OCI-LY7 (cell line): ENCODE measurements around the gene SLC8A1. TPM values are rescaled to one million over a fixed set of nuclear protein-coding genes. Genes with fewer than 3 reads are reported as not detected.

Experiments used
- BruUV-seq: library from RNA; stranded (reverse); fragments of 400-500 nt; replicated peaks from 2 replicates; lab custom pipeline; 2021; lab: Mats Ljungman, UMichigan
- CTCF ChIA-PET: fragments of 300-600 bp; sonication (Branson Sonifier 250); formaldehyde crosslinking; loops from one replicate; lab custom pipeline; 2022; ENCODE audit warnings: antibody characterized with exemption; ENCODE audit not compliant: unreplicated experiment; lab: Charles Lee
- POLR2A ChIA-PET: fragments of 300-600 bp; sonication (Branson Sonifier 250); formaldehyde crosslinking; loops from one replicate; lab custom pipeline; 2022; ENCODE audit warnings: antibody characterized with exemption; lab: Charles Lee
- DNase-seq: peaks from one replicate; pipeline ENCODE4 v3.0.0-alpha.2; 2015; ENCODE audit warnings: low spot score
- H2AFZ ChIP-seq: fragments of 200-600 bp; sonication (generic), shearing (Covaris generic); 2 replicates; pipeline ENCODE4 v1.6.1; 2014; ENCODE audit warnings: mild to moderate bottlenecking, antibody characterized with exemption, low read length, moderate library complexity
- H3K27ac ChIP-seq: fragments of 200-600 bp; sonication (generic); 2 replicates; pipeline ENCODE4 v1.5.1; 2014; ENCODE audit warnings: mixed run types, low read depth, mild to moderate bottlenecking, moderate library complexity, low read length, inconsistent platforms; ENCODE audit not compliant: poor library complexity, severe bottlenecking
- H3K36me3 ChIP-seq: fragments of 200-600 bp; sonication (generic); 2 replicates; pipeline ENCODE4 v1.6.1; 2014; ENCODE audit warnings: mild to moderate bottlenecking, antibody characterized with exemption, low read length, moderate library complexity, mixed read lengths; ENCODE audit not compliant: insufficient read depth
- H3K4me1 ChIP-seq: fragments of 200-600 bp; sonication (generic); 2 replicates; pipeline ENCODE4 v1.5.1; 2014; ENCODE audit warnings: mild to moderate bottlenecking, low read length; ENCODE audit not compliant: insufficient read depth, poor library complexity, severe bottlenecking
- H3K4me2 ChIP-seq: fragments of 200-600 bp; sonication (generic); 2 replicates; pipeline ENCODE4 v1.6.1; 2014; ENCODE audit warnings: mild to moderate bottlenecking, low read length
- H3K4me3 ChIP-seq: fragments of 200-600 bp; sonication (generic); 2 replicates; pipeline ENCODE4 v1.5.1; 2014; ENCODE audit warnings: mild to moderate bottlenecking, low read depth, low read length; ENCODE audit not compliant: poor library complexity, severe bottlenecking
- H3K79me2 ChIP-seq: fragments of 200-600 bp; sonication (generic); 2 replicates; pipeline ENCODE4 v1.6.1; 2016; ENCODE audit warnings: low read depth, mild to moderate bottlenecking, low read length, moderate library complexity, mixed read lengths; ENCODE audit not compliant: insufficient read depth
- H3K9me2 ChIP-seq: fragments of 200-600 bp; sonication (generic); 2 replicates; pipeline ENCODE4 v1.6.1; 2016; ENCODE audit warnings: mild to moderate bottlenecking, low read length, mixed read lengths; ENCODE audit not compliant: insufficient read depth
- H3K9me3 ChIP-seq: fragments of 200-600 bp; sonication (generic); 2 replicates; pipeline ENCODE4 v1.6.1; 2014; ENCODE audit warnings: mild to moderate bottlenecking, mixed run types, low read length, mixed read lengths
- H4K20me1 ChIP-seq: fragments of 200-600 bp; sonication (generic); 2 replicates; pipeline ENCODE4 v1.6.1; 2014; ENCODE audit warnings: mild to moderate bottlenecking, antibody characterized with exemption, low read length, moderate library complexity, mixed read lengths; ENCODE audit not compliant: insufficient read depth
- EZH2phosphoT487 ChIP-seq: fragments of 200-600 bp; sonication (generic); IDR thresholded peaks from 2 replicates; pipeline ENCODE4 v1.6.1; 2018; ENCODE audit warnings: low read depth, borderline replicate concordance, mild to moderate bottlenecking, mixed run types, antibody characterized with exemption, low read length, moderate library complexity, mixed read lengths
- intact Hi-C: fragments of 100-400 bp; cut with micrococcal nuclease; formaldehyde crosslinking; loops from one replicate; pipeline ENCODE4 v1.10.0; 2022; ENCODE audit not compliant: unreplicated experiment
- total RNA-seq, 2 experiments: library from RNA; depleted of rRNA in 1 of 2; stranded (reverse); fragments of >200 nt in 1 of 2; shearing (Covaris generic) in 1 of 2; gene quantifications; 2 replicates each; pipeline ENCODE4 v1.2.3, GENCODE V29; 2014 to 2022
- TF ChIP-seq, protein P1 (sequence below): fragments of 200-600 bp; sonication (generic); conservative IDR thresholded peaks from 2 replicates; pipeline ENCODE4 v1.5.1; 2014; ENCODE audit warnings: mild to moderate bottlenecking, antibody characterized with exemption, low read length, moderate library complexity, mixed read lengths

SLC8A1 gene
- total RNA-seq, 2 experiments from 2014 or later: 3.6 to 7.3 TPM

DNA sequence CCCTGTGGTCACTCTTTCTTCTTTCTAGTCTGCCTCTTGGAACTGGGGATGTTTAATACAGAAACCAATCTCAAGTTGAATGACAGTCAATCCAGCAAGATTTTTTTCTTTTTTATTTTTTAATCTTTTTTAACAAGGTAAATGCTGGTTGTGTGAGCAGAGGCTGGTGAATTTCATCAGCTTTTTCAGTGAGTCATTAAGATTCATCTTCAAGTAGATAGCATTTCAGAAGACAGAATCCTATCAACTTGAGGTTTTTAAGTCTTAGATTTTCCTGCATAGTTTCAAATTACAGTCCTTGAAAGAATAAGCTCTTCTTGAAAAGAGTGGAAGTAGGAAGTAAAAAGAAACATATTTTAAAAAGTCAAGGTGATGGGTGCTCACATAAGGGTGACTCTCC is 12.4 kb downstream of the SLC8A1 start:
- intact Hi-C loops: no loop called here
- CTCF ChIA-PET: no interaction called here
- no TSS peak for BruUV-seq

DNA sequence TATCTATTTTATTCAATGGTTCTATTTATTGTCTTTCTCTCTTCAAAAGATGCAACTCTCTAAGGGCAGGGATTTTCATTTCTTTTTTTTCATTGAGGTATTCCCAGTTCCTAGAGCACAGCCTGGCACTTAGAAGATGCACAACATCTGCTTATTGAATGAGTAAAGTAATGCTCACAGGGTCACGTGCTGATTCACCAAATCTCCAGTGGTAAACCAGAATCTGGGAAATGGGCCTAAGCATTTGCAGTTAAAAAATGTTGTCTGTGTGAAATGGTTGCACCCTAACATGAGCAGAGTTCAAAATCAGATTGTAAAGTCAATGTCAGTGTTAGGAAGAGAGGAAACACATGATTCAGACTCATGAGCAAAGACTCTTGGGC is 15.8 kb downstream of the SLC8A1 start:
- intact Hi-C loops: no loop called here
- Histone ChIP-seq H3K27ac (no peak overlapping the region), H3K36me3 (no peaks in the 10 kb centered on the region), H3K4me1 (peaks cover 11% of the 10 kb centered on the region), H3K4me2 (no peak overlapping the region), H3K9me2 (no peaks in the 10 kb centered on the region), H2AFZ (no peak overlapping the region), H3K4me3 (no peak overlapping the region), H3K9me3 (no peaks in the 10 kb centered on the region), H3K79me2 (no peaks in the 10 kb centered on the region), H4K20me1 (no peaks in the 10 kb centered on the region)
- ChIA-PET CTCF (no interaction called here), POLR2A (no interaction called here)
- DNase-seq: no peak
- no TSS peak for BruUV-seq
- TF ChIP-seq, protein P1, sequence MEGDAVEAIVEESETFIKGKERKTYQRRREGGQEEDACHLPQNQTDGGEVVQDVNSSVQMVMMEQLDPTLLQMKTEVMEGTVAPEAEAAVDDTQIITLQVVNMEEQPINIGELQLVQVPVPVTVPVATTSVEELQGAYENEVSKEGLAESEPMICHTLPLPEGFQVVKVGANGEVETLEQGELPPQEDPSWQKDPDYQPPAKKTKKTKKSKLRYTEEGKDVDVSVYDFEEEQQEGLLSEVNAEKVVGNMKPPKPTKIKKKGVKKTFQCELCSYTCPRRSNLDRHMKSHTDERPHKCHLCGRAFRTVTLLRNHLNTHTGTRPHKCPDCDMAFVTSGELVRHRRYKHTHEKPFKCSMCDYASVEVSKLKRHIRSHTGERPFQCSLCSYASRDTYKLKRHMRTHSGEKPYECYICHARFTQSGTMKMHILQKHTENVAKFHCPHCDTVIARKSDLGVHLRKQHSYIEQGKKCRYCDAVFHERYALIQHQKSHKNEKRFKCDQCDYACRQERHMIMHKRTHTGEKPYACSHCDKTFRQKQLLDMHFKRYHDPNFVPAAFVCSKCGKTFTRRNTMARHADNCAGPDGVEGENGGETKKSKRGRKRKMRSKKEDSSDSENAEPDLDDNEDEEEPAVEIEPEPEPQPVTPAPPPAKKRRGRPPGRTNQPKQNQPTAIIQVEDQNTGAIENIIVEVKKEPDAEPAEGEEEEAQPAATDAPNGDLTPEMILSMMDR: no peak
- no peak for TF ChIP-seq EZH2phosphoT487

More for the DNA sequence above, 12.4 kb downstream of the SLC8A1 start:
- H3K36me3 ChIP-seq: no peaks in the 10 kb centered on the region
- H3K27ac ChIP-seq: no peak overlapping the region
- no peaks in the 10 kb centered on the region for H4K20me1 ChIP-seq
- no peaks in the 10 kb centered on the region for H3K79me2 ChIP-seq
- peaks cover 16% of the 10 kb centered on the region for H3K4me1 ChIP-seq
- DNase-seq: no peak
- no peak overlapping the region for H2AFZ ChIP-seq
- no peak overlapping the region for H3K4me3 ChIP-seq
- POLR2A ChIA-PET: interaction anchor here (0.6 kb wide), 1 partner anchor 10 kb away, joined by 3 read pairs; no protein-coding TSS in a partner anchor
- H3K9me3 ChIP-seq: no peaks in the 10 kb centered on the region
- TF ChIP-seq, protein P1: no peak
- no peak for TF ChIP-seq EZH2phosphoT487
- no peak overlapping the region for H3K4me2 ChIP-seq
- no peaks in the 10 kb centered on the region for H3K9me2 ChIP-seq

DNA sequence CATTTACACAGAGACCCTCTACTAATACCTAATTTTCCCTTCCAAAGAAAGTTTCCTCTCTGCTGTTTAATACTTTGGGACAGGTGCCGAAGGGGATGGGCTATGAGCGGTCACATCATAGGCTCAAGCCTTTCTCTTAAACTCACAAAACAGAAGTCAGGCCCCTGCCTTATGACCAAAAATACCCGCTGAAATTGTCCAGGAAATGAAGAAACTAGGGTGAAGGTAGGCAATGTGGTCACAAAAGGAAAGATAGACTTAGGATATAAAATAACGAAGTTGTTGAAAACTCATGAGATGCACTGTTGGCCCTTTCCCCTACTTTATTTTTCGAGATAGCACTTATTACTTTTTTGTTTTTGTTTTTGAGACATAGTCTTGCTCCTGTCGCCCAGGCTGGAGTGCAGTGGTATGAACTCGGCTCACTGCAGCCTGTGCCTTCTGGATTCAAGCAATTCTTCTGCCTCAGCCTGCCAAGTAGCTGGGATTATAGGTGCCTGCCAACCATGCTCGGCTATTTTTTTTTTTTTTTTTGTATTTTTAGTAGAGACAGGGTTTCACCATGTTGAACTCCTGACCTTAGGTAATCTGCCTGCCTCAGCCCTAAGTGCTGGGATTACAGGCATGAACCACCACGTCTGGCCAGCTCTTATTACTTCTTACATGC is 16.3 kb downstream of the SLC8A1 start:
- Histone ChIP-seq H3K36me3 (no peaks in the 10 kb centered on the region), H2AFZ (no peak overlapping the region), H3K9me3 (no peaks in the 10 kb centered on the region), H3K4me1 (peaks cover 6% of the 10 kb centered on the region), H3K9me2 (no peaks in the 10 kb centered on the region), H3K27ac (no peak overlapping the region), H3K79me2 (no peaks in the 10 kb centered on the region), H3K4me3 (no peak overlapping the region), H4K20me1 (no peaks in the 10 kb centered on the region), H3K4me2 (no peak overlapping the region)
- CTCF ChIA-PET: no interaction called here
- no peak for DNase-seq
- intact Hi-C loops: no loop called here
- no TSS peak for BruUV-seq
- POLR2A ChIA-PET: interaction anchor here (0.9 to 1.3 kb wide), 2 partner anchors 74 to 186 kb away, joined by 3 to 4 read pairs; no protein-coding TSS in a partner anchor
- TF ChIP-seq EZH2phosphoT487: no peak
- TF ChIP-seq, protein P1: no peak
